RCC 7860 (cell line): ENCODE results near the gene BNIP5.
"Not testable (repeated sequence)": the region's sequence is repeated elsewhere in the genome, so short reads cannot be mapped to it uniquely, and the experiment has no call there.

Experiments used
- DNase-seq: peaks from one replicate; pipeline ENCODE4 v3.0.0-alpha.2; 2015; ENCODE audit warnings: low spot score
- FAIRE-seq: peaks from 2 replicates; lab custom pipeline; 2012; peaks lifted over from hg19 to GRCh38; lab: Jason Lieb, UNC

BNIP5 gene

DNA sequence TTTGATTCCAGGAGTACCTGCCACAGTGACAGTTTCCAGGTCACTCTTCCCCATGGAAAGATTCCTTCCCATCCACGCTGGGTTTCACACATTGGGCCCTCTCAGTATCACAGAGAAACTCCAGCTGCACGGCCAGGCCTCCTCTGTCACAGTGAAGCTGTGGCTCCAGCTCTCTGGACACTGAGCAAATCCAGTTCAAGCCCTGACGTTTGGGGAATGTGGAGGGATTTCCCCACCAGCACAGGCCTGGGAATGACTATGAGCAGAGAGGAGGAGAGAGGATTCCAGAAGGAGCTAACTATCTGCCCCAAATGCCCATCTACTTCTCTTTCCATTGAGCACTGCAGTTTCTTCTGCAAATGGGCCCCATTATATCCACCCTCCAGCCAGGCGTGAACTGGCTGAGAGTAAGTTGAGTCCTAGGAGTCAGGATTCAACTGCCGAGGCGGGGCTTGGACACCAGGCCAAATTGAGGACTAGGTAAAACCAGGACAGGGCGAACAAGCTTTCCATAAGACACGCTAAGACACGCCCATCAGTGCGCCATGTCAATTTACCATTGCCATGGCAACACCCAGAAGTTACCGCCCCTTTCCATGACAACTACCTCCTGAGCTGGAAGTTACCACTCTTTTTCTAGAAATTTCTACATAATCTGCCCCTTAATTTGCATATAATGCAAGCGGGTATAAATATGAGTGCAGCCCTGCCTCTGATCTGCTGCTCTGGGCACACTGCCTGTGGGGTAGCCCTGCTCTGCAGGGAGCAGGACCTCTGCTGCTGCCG is 9.2 kb upstream of the BNIP5 start:
- FAIRE-seq (no peak), DNase-seq (no peak)

DNA sequence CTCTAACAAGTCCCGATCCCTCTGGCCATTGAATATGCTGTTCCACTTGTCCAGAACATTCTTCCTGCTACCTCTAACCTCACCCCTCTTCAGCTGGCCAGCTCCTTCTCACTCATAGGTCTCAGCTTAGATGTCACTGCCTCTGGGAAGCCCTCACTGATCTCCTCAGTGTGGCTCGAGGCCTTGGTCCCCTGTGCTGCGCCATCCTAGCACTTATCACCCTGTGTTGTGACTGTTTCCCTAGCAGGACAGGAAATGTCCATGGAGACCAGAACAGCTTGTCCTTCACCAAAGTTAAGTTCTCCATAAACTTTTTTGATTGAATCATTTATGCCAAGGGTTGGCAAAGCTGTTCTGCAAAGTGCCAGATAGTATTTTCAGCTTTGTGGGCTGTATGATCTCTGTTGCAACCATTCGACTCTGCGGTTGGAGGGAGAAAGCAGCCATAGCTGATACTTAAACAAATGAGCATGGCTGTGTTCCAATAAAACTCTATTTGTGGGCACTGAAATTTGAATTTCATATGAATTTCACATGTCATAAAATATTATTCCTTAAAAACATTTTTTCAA is 6.5 kb upstream of the BNIP5 start:
- DNase-seq (no peak), FAIRE-seq (no peak)

DNA sequence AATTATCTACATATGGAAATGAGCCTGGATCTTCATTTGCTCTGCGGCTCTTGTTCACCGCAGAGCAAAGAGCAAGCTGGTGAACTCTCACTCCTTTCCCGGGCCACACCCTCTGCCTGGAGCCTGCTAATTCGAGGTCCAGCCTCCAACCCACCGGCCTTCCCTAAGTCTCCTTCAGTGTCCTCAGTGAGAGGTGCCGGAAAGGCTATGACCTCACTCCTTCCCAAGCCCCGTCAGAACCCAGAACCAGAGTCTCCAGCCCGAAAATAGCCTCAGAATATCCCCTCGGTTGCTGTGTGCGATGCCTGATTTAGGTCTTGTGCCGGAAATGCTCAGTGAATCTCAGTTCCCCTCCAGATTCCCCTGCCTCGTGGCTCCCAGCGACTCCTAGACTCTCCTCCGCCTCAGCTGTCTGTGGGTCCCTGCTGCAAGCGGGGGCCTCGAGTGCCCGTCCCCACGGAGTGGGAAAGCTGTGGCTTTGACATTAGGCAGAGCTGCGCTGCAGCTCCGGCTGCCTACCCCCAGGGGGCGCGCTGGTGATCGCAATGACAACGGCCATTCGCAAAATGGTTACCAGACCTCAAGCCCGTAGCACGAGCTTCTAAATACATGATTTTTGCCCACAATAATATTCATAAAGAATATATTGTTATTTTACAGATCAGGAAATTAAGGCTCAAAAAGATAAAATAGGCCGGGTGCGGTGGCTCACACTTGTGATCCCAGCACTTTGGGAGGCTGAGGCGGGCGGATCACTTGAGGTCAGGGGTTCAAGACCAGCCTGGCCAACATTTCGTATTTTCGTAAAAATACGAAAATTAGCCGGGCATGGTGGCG is 4.1 kb upstream of the BNIP5 start:
- DNase-seq (no peak), FAIRE-seq (no peak)

DNA sequence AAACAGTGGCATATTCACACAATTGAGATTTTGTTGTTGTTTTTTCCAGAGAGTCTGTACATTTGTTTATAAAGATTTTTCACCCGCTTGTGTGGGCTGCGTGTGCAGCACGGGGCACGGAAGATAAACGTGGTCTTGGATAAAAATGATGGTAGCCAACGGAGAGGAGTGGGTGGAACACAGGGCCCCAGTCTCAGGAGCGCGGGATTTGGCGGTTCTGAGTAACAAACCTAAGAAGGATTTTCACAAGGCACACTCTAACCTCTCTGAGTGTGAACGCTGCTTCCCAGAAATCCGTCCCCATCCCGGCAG is 3.6 kb upstream of the BNIP5 start:
- DNase-seq (no peak), FAIRE-seq (no peak)

DNA sequence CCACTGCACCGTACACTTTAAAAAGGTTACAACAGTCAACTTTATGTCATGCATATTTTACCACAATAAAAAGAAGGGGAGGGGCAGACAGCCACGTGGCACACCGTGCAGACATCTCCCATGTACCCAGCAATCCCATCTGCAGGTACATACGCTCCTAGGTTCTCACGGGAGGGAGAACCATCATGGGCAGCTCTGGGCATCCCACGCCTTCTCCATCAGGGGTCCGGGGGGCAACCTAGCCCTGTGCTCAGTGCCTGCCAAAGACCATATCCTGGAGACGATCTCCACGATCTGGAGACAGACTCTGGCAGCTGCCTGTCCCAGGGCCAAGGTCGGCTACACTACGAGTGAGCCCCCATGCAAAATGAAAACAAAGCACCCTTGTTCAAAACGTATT is 2.5 kb upstream of the BNIP5 start:
- FAIRE-seq (no peak), DNase-seq (no peak)

DNA sequence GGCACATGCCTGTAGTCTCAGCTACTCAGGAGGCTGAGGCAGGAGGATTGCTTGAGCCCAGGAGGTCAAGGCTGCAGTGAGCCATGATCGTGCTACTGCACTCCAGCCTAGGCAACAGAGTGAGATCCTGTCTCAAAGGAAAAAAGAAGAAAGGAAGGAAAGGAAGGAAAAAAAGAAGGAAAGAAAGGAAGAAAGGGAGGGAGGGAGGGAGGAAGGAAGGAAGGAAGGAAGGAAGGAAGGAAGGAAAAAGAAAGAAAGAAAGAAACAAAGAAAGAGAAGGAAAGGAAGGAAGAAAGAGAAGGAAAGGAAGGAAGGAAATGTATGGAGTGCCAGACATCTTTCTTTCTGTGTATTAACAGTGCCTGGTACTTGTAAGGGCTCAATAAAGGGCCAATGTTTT is 1.5 kb upstream of the BNIP5 start:
- not testable (repeated sequence) for DNase-seq, FAIRE-seq

DNA sequence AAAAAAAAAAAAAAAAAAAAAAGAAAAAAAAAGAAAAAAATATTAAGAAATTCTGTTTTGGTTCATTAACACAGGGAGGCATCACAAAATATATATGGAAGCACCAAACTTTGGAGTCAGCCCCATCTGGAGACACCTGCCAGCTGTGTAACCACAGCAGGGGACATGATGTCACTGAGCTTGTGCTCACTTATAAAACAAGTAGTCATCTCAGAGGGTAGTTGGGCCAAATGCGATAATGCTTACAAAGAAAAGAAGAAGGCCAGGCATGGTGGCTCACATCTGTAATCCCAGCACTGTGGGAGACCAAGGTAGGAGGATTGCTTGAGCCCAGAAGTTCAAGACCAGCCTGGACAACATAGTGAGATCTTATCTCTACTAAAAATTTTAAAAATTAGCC is 1.1 kb upstream of the BNIP5 start:
- FAIRE-seq (no peak), DNase-seq (no peak)

DNA sequence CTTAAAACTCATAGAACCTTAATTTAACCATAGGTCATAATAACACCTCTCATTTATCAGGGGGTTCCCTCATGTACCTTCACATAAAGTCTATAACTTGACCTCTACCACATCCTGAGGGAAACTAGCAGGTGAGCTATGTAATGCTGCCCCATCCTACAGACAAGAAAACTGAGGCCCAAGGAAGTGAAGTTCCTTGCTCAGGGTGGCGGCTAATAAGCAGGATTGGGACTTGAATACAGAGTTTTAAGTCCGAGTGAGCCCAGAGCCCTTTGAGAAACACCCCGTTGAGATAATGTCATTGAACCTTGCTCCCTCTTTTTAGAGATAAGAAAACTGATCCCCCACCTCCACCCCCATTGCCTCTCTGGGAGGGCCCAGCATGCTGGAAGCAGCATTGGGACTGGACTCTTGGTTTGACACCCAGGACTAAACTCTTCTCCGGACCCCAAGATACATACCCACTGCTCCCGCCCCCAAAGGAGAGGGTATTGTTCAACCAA is 429 bp downstream of the BNIP5 start:
- DNase-seq: no peak
- FAIRE-seq: no peak

DNA sequence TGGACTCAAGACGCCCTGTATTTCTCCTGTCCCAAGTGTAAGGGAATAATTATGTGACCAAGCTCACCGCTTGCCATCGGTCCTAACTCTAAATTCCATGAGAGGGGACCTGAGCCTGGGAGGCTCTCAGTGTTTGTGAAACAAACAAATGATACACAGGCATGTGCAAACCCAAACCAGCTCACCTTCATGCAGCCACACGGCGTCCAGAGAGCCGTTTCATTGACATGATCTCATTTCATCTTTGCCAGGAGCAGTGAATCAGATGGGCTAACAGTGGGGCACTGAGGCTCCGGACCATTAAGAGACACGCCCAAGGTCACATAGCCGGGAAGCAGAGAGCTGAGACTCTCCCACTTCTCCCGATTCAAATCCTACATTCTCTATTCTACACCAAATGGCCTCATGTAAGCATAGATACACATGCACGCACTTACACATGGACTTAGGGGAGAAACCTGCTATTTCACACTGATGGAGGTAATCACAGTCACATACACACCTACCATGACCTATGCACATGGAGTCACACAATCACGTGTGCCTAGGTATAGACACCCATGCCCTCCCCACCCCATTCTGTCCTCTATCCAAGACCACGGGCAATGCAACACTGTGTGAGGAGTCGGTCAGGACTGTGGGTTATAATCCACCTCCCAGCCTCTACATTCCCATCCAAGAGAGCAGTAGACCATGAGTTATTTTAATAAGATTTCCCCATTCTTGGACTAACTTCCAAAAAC is 1.1 kb downstream of the BNIP5 start:
- FAIRE-seq (no peak), DNase-seq (no peak)

DNA sequence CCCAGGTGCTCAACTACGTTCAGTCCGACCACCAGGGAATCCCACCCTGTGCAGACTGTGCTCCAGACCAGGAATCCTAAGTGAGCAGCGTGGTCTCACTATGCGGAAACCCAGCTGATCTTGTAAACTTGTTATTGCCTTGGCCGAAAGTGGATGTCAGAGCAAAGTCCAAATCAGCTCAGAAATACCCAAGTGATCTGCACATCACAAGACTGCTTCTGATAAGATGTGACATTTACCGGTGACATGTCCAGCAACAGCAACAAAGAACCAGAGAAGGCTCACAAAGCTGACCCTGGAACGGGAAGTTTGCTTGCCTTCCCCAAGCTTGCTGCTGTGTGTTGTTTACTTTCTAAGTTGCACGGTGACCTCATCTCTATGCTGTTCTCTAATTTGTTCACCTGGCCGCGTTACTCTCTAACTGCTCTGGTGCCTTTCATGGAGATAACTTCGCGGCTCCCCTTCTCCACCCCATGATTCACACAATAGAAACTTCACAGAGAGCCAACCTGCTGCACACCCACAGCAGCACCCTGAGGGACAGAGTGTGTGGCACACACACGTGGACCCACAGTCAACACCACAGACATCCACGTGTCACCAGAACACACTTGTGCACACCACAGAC is 1.7 kb downstream of the BNIP5 start:
- DNase-seq (no peak), FAIRE-seq (no peak)

DNA sequence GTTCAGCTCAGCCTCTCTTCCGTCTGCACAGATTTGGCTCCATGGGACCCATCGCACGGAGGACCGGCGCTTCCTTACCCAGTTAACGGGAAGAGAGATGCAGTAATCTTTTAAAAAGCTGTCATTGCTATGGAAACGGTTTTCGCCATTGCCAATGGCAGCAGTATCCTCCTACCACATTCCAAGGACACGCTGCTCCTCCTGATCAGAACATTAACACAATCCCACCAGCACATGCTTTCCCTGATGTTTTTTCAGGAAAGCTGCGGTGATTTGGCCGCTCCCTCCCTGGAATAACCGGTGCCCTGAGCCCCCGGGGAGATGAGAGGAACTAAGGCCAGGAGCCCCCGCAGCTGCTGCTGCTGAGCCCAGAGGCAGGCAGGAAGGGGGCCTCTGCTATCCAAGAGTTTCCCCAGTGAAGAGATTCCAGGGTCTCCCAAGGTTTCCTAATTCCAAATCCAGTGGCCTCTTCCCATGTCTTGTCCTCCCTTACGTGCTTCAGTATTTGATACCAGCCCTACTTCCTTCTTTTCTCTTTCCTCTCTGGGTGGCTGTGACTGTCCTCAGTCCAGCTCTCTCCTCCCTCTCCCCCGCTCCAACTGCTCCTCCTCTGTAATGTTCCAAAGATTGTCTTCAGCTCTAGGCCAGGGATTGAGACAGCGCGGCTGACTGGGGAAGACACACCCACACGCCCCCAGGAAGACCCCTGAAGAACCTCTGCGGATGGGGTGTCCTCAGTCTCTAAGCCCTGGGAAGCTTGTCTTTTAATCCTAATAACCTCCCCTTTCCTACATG is 2.6 kb downstream of the BNIP5 start:
- DNase-seq (no peak), FAIRE-seq (no peak)

DNA sequence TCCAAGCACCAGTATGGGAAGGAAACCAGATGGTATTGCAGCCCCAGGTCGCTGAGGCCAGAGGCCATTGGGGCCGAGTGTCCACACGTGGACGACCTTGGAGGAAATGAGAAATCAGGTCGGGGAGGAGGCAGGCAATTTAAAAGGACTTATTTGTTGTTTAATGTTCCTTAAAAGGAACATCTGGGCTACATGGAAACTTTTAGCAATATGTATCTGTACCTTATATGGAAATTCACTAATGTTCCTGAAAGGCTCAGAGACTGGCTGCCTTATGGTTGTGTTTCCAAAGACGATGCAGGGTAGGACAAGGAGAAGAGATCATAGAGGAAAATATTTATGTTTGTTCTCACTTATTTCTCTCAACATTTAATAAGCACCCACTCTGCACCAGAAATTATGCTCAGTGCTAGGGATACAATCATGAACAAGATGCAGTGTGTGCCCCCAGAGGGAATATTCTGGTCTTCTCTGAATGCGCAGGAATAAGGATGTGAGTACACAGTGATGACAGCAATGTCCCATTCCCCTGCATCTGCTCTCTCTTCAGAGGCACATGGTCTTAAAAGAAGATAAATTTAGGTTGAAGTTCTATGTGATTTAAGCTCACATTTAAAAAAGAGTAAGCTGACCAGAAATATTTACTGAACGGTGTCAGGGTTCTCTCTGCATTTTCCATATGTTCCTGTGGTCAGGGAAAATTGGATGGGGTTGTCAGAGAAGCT is 3.4 kb downstream of the BNIP5 start:
- no peak for DNase-seq
- FAIRE-seq: no peak

DNA sequence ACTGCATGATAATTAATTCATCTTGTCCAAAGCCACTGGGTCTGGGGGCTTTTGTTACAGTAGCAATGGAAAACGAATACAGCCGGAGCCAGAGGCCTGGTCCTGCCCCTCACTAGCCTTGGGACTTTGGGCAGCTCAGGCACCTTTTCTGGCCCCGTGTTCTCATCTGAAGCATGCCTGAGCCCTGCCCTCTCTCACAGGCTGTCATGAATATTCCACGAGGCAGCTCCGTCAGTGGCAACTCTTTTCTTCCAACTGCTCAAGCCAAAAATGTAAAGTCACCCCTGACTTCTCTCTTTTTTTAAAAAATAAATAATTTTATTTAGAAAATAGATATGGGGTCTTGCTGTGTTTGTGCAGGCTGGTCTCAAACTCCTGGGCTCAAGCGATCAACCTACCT is 5.3 kb downstream of the BNIP5 start:
- FAIRE-seq (no peak), DNase-seq (no peak)

DNA sequence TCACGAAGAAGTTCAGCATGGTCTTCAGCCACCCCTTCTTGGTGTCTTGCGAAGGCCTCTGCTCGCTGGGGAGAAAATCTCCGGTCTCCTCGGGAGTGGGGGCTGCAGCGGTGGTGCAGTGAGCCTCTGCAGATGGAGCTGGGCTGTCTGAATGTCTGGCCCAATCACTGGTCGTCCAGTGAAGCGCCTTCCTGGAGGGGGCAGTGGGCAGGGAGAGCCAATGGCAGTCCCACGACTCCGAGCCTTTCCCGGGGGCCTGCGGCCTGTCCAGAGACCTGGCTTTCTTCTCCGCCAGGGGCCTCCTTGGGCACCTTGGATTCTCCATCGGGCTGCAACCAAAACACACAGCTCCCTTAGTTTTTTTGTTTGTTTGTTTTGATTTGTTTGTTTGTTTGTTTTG is 6.3 kb downstream of the BNIP5 start:
- FAIRE-seq (no peak), DNase-seq (no peak)

DNA sequence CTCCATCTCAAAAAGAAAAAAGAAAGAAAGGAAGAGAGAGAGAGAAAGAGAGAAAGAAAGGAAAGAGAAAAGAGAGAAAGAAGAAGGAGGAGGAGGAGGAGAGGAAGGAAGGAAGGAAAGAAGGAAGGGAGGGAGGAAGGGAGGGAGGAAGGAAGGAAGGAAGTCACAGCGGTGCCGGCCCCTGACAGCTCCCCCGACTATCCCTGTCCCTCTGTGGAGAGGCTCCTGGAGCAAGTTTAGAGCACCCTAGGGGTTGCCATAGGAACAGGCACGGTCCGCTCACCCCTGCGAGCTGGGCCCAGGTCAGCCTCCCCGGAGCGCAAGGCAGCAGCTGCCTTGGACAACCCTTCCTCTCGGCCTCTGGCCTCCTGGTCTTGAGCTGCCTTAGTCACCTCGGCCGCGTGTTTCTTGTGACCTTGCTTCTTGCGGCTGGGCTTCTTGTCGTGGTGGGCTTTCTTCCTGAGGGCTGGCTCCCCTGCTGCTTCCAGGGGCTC is 6.8 kb downstream of the BNIP5 start:
- no peak for DNase-seq
- no peak for FAIRE-seq

DNA sequence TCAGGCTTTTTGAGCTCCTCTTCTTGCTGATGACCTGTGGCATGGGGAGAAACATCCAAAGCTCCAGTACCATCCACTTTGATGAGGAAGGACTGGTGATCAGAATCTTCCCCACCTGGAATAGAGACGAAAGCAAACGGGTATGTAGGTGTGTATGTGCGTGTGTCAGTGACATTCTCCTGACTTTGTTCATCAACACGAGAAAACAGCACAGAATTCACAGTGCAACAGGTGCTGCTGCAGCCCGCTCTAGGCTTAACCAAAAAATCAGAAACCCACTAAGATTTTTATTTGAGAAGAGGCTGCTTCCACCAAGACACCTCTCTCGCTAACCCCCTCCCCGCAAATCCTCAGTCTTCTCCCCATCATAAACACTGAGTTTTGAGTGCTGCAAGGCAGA is 8.1 kb downstream of the BNIP5 start:
- no peak for FAIRE-seq
- no peak for DNase-seq

DNA sequence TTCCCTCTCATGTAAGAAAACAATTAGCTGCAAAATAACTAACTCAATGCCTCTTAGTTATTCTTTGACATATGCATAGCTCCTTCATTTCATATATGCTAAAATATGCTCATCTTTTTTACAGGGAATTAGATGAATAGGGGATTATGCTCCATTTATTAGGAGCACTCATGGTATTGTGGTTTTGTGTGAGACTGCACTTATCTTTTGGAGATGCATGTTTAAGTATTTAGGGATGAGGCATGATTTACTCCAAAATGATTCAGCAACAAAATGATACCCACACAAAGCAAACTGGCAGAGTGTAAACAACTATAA is 8.8 kb downstream of the BNIP5 start:
- FAIRE-seq: no peak
- no peak for DNase-seq

DNA sequence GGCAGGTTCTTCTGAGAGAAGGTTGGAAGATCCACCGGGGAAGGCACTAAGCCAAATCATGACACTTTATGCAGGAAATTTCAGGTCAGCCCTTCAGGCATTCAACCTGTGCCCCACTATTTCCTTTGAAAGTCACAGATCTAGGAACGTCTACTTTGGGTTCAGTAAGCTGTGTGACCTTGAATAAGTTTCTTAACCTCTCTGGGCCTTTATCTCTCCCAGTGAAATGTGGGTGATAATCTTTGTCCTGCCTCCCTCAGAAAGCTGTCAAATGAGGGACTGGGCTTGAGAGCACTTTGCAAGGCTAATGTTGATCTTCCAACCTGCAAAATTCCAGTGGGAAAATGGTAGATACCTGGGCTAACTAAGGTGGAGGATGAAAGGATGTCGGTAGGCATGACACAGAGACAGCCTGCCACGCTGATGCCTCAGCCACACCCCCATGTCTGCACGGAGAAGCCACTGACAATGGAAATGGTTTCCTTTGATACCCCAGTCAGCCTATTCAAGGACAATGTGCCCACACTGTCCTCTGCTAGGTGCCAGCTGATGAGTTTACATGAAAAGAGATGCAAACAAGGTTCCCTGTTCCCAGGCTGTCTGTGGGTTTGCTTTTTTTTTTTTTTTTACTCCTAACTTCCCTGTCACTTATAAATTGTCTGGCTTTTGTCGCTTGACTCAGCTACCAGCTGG is 9.3 kb downstream of the BNIP5 start:
- no peak for DNase-seq
- FAIRE-seq: no peak
